PC-3 (cell line): ENCODE measurements around the gene ERO1B. TPM values are rescaled to one million over a fixed set of nuclear protein-coding genes. Genes with fewer than 3 reads are reported as not detected.

ENCODE experiments used
- ATAC-seq: fragments of 200-7000 bp; cut with Tn5 transposase; 2 replicates; pipeline ENCODE4 v1.9.1; 2020; ENCODE audit warnings: mild to moderate bottlenecking, moderate library complexity
- BruUV-seq: library from RNA; stranded (reverse); fragments of 400-500 nt; replicated peaks from 2 replicates; lab custom pipeline; 2021; lab: Mats Ljungman, UMichigan
- CTCF ChIA-PET: fragments of 300-600 bp; sonication (Branson Sonifier 250); formaldehyde crosslinking; loops from one replicate; lab custom pipeline; 2022; ENCODE audit warnings: antibody characterized with exemption; lab: Charles Lee
- POLR2A ChIA-PET: fragments of 300-600 bp; sonication (Branson Sonifier 250); formaldehyde crosslinking; loops from one replicate; lab custom pipeline; 2022; ENCODE audit warnings: antibody characterized with exemption; ENCODE audit not compliant: unreplicated experiment; lab: Charles Lee
- DNase-seq: peaks from one replicate; pipeline ENCODE4 v3.0.0-alpha.2; 2015
- H2AFZ ChIP-seq: fragments of 300-600 bp; sonication (generic); 2 replicates; pipeline ENCODE4 v1.6.0; 2016; ENCODE audit warnings: antibody characterized with exemption, low read length
- H3F3A ChIP-seq: fragments of 300-600 bp; sonication (generic); one replicate; pipeline ENCODE4 v1.6.0; 2017; ENCODE audit warnings: antibody characterized with exemption, low read length, control low read depth, mild to moderate bottlenecking; ENCODE audit not compliant: unreplicated experiment
- H3K27ac ChIP-seq: fragments of 300-600 bp; sonication (generic); 2 replicates; pipeline ENCODE4 v1.5.1; 2016; ENCODE audit warnings: mild to moderate bottlenecking, low read length
- H3K27me3 ChIP-seq: fragments of 300-600 bp; sonication (generic); 2 replicates; pipeline ENCODE4 v1.6.1; 2016; ENCODE audit warnings: low read length, mixed read lengths
- H3K36me3 ChIP-seq: fragments of 300-600 bp; sonication (generic); 2 replicates; pipeline ENCODE4 v1.6.1; 2016; ENCODE audit warnings: low read depth, mixed run types, low read length, mixed read lengths
- H3K4me1 ChIP-seq: fragments of 300-600 bp; sonication (generic); 2 replicates; pipeline ENCODE4 v1.5.1; 2016; ENCODE audit warnings: low read length; ENCODE audit not compliant: insufficient read depth
- H3K4me2 ChIP-seq: fragments of 300-600 bp; sonication (generic); 2 replicates; pipeline ENCODE4 v1.6.0; 2016; ENCODE audit warnings: low read length
- H3K4me3 ChIP-seq: fragments of 300-600 bp; sonication (generic); 2 replicates; pipeline ENCODE4 v1.5.1; 2016; ENCODE audit warnings: mild to moderate bottlenecking, low read length, mixed read lengths
- H3K79me2 ChIP-seq: fragments of 300-600 bp; sonication (generic); 2 replicates; pipeline ENCODE4 v1.6.1; 2017; ENCODE audit warnings: low read length, mixed read lengths
- H3K9ac ChIP-seq: fragments of 300-600 bp; sonication (generic); 2 replicates; pipeline ENCODE4 v1.6.0; 2016; ENCODE audit warnings: mild to moderate bottlenecking, low read length
- H3K9me2 ChIP-seq: fragments of 300-600 bp; sonication (generic); replicated peaks from 2 replicates; pipeline ENCODE4 v1.6.1; 2016; ENCODE audit warnings: mixed run types, low read length, mixed read lengths
- H3K9me3 ChIP-seq: fragments of 300-600 bp; sonication (generic); 2 replicates; pipeline ENCODE4 v1.6.1; 2016; ENCODE audit warnings: low read length, mixed read lengths
- H4K20me1 ChIP-seq: fragments of 300-600 bp; sonication (generic); 2 replicates; pipeline ENCODE4 v1.6.1; 2016; ENCODE audit warnings: low read length, mixed read lengths
- CTCF ChIP-seq: fragments of 300-600 bp; sonication (generic); conservative IDR thresholded peaks from 2 replicates; pipeline ENCODE4 v1.5.1; 2017; ENCODE audit warnings: antibody characterized with exemption, low read depth, mild to moderate bottlenecking, low read length
- EZH2 ChIP-seq: fragments of 300-600 bp; sonication (generic); IDR thresholded peaks from one replicate; pipeline ENCODE4 v1.6.1; 2017; ENCODE audit warnings: antibody characterized with exemption, mild to moderate bottlenecking, low read length; ENCODE audit not compliant: unreplicated experiment
- EZH2phosphoT487 ChIP-seq: fragments of 300-600 bp; sonication (generic); IDR thresholded peaks from 2 replicates; pipeline ENCODE4 v1.6.1; 2018; ENCODE audit warnings: mild to moderate bottlenecking, antibody characterized with exemption, low read length, borderline replicate concordance
- intact Hi-C: fragments of 100-400 bp; cut with micrococcal nuclease; formaldehyde crosslinking; loops from 2 replicates; pipeline ENCODE4 v1.9.0; 2023
- total RNA-seq: library from RNA; depleted of rRNA; stranded (reverse); fragments of >200 nt; gene quantifications from 2 replicates; pipeline ENCODE4 v1.2.3, GENCODE V29; 2014

The ERO1B gene
- total RNA-seq, 1 experiment from 2014 or later, result 0.95 TPM

GRCh38 chr1:236292425-236292824 is 10.7 kb upstream of the ERO1B start:
- Histone ChIP-seq H2AFZ (no peak overlapping the region), H3K4me3 (no peak overlapping the region), H3K9me2 (no peaks in the 10 kb centered on the region), H3K36me3 (no peaks in the 10 kb centered on the region), H3K79me2 (no peaks in the 10 kb centered on the region), H4K20me1 (no peaks in the 10 kb centered on the region), H3K9me3 (no peaks in the 10 kb centered on the region), H3F3A (no peaks in the 10 kb centered on the region), H3K4me2 (no peak overlapping the region), H3K27ac (no peak overlapping the region), H3K27me3 (no peaks in the 10 kb centered on the region), H3K9ac (no peak overlapping the region), H3K4me1 (no peaks in the 10 kb centered on the region)
- ATAC-seq, result no peak
- TF ChIP-seq EZH2phosphoT487 (no peak), CTCF (no peak), EZH2 (no peak)
- no peak for DNase-seq
- CTCF ChIA-PET, result no interaction called here
- no TSS peak for BruUV-seq
- intact Hi-C loops, result no loop called here
- POLR2A ChIA-PET, result no interaction called here

GRCh38 chr1:236289492-236290131 is 7.9 kb upstream of the ERO1B start:
- DNase-seq (no peak), ATAC-seq (no peak)
- H3K4me2 ChIP-seq, result no peak overlapping the region
- no peaks in the 10 kb centered on the region for H3K27me3 ChIP-seq
- no peak overlapping the region for H3K4me3 ChIP-seq
- no peaks in the 10 kb centered on the region for H3K79me2 ChIP-seq
- CTCF ChIA-PET, result no interaction called here
- H3K4me1 ChIP-seq, result no peaks in the 10 kb centered on the region
- BruUV-seq, result no TSS peak
- no peak overlapping the region for H3K9ac ChIP-seq
- TF ChIP-seq EZH2 (no peak), EZH2phosphoT487 (no peak), CTCF (no peak)
- H3K27ac ChIP-seq, result no peak overlapping the region
- POLR2A ChIA-PET, result no interaction called here
- H3K9me3 ChIP-seq, result no peaks in the 10 kb centered on the region
- H2AFZ ChIP-seq, result no peak overlapping the region
- intact Hi-C loops, result no loop called here
- H3K36me3 ChIP-seq, result no peaks in the 10 kb centered on the region
- H4K20me1 ChIP-seq, result no peaks in the 10 kb centered on the region
- no peaks in the 10 kb centered on the region for H3F3A ChIP-seq
- H3K9me2 ChIP-seq, result no peaks in the 10 kb centered on the region

GRCh38 chr1:236288620-236288976 is 6.8 kb upstream of the ERO1B start:
- Histone ChIP-seq H4K20me1 (no peaks in the 10 kb centered on the region), H3K27me3 (no peaks in the 10 kb centered on the region), H3K79me2 (no peaks in the 10 kb centered on the region), H3K4me1 (no peaks in the 10 kb centered on the region), H2AFZ (no peak overlapping the region), H3K4me2 (no peak overlapping the region), H3F3A (no peaks in the 10 kb centered on the region), H3K4me3 (no peak overlapping the region), H3K36me3 (no peaks in the 10 kb centered on the region), H3K9ac (no peak overlapping the region), H3K9me2 (no peaks in the 10 kb centered on the region), H3K27ac (no peak overlapping the region), H3K9me3 (no peaks in the 10 kb centered on the region)
- DNase-seq (no peak), ATAC-seq (no peak)
- no TSS peak for BruUV-seq
- TF ChIP-seq CTCF, result no peak
- TF ChIP-seq EZH2phosphoT487, result no peak
- CTCF ChIA-PET, result no interaction called here
- POLR2A ChIA-PET, result no interaction called here
- intact Hi-C loops, result no loop called here
